HCT116 (cell line): Measurements from ENCODE around the gene RIMS4. TPM values are rescaled to one million over a fixed set of nuclear protein-coding genes. Genes with fewer than 3 reads are reported as not detected.

Experiments used
- ATAC-seq: fragments of 200-7000 bp; cut with Tn5 transposase; 2 replicates; pipeline ENCODE4 v1.9.1; 2020; ENCODE audit warnings: mild to moderate bottlenecking, moderate library complexity
- BruUV-seq: library from RNA; stranded (reverse); fragments of 400-500 nt; replicated peaks from 2 replicates; lab custom pipeline; 2021; lab: Mats Ljungman, UMichigan
- CTCF ChIA-PET: fragments of 300-600 bp; sonication (Branson Sonifier 250); formaldehyde crosslinking; loops from one replicate; lab custom pipeline; 2021; ENCODE audit warnings: antibody characterized with exemption; lab: Charles Lee
- POLR2A ChIA-PET: fragments of 300-600, 350-600 bp; sonication (Branson Sonifier 250); formaldehyde crosslinking; loops from one replicate; lab custom pipeline; 2021; ENCODE audit warnings: antibody characterized with exemption; lab: Charles Lee
- RAD21 ChIA-PET, 2 experiments: fragments of 300-600 bp; sonication (Branson Sonifier 250); formaldehyde crosslinking; loops; one replicate each; lab custom pipeline; 2023; ENCODE audit warnings: low total read pairs in 2 of 2; ENCODE audit not compliant: uncharacterized antibody in 2 of 2, unreplicated experiment in 2 of 2, low non-redundant PET in 1 of 2; lab: Charles Lee
- DNase-seq: peaks from one replicate; pipeline ENCODE4 v3.0.0-alpha.2; 2010; ENCODE audit warnings: low read depth, low spot score
- H2AFZ ChIP-seq: fragments of 200-600 bp; shearing (Covaris generic), sonication (generic); 2 replicates; pipeline ENCODE4 v1.6.1; 2017; ENCODE audit warnings: low read depth, mixed run types, mixed read lengths, antibody characterized with exemption, low read length; ENCODE audit not compliant: poor library complexity, severe bottlenecking
- H3K27ac ChIP-seq: 2 replicates; pipeline ENCODE4 v1.5.1; 2012; ENCODE audit warnings: low read depth, low read length
- H3K27me3 ChIP-seq: fragments of 200-600 bp; sonication (generic); 2 replicates; pipeline ENCODE4 v1.6.1; 2016; ENCODE audit warnings: mixed run types, low read length, mixed read lengths; ENCODE audit not compliant: insufficient read depth
- H3K36me3 ChIP-seq, 2 experiments: fragments of 200-500 bp in 1 of 2; fragments of 200-600 bp in 1 of 2; sonication (Bioruptor generic) in 1 of 2; sonication (generic) in 1 of 2; 2 replicates each; pipeline versions ENCODE4 v1.5.1 to v1.6.1; 2014 to 2016; ENCODE audit warnings: low read length in 2 of 2, inconsistent platforms in 1 of 2, mixed read lengths in 1 of 2, mixed run types in 1 of 2; ENCODE audit not compliant: insufficient read depth in 2 of 2, control insufficient read depth in 1 of 2
- H3K4me1 ChIP-seq, 2 experiments: fragments of 200-600 bp in 1 of 2; sonication (generic) in 1 of 2; 2 replicates each; pipeline versions ENCODE4 v1.5.1 to v1.6.1; 2012 to 2017; ENCODE audit warnings: low read length in 2 of 2, inconsistent platforms in 1 of 2, mild to moderate bottlenecking in 1 of 2, mixed read lengths in 1 of 2, mixed run types in 1 of 2, moderate library complexity in 1 of 2; ENCODE audit not compliant: insufficient read depth in 2 of 2, control insufficient read depth in 1 of 2
- H3K4me2 ChIP-seq: fragments of 200-600 bp; sonication (generic); 2 replicates; pipeline ENCODE4 v1.6.1; 2017; ENCODE audit warnings: mixed run types, low read length, mixed read lengths
- H3K4me3 ChIP-seq, 2 experiments: fragments of 200-600 bp in 1 of 2; sonication (generic) in 1 of 2; replicated peaks in 1 of 2; 2 replicates each; pipeline ENCODE4 v1.5.1; 2011 to 2016; ENCODE audit warnings: low read length in 2 of 2, control low read depth in 1 of 2, low read depth in 1 of 2, mild to moderate bottlenecking in 1 of 2, mixed read lengths in 1 of 2, mixed run types in 1 of 2
- H3K79me2 ChIP-seq: fragments of 200-600 bp; sonication (generic); 2 replicates; pipeline ENCODE4 v1.6.1; 2017; ENCODE audit warnings: mild to moderate bottlenecking, mixed run types, low read length, moderate library complexity, mixed read lengths; ENCODE audit not compliant: insufficient read depth
- H3K9ac ChIP-seq: fragments of 200-600 bp; sonication (generic); 2 replicates; pipeline ENCODE4 v1.6.1; 2016; ENCODE audit warnings: low read length, mixed read lengths
- H3K9me2 ChIP-seq: fragments of 200-600 bp; sonication (generic), shearing (Covaris generic); 2 replicates; pipeline ENCODE4 v1.6.1; 2017; ENCODE audit warnings: mixed run types, mild to moderate bottlenecking, moderate library complexity; ENCODE audit not compliant: insufficient read depth
- H3K9me3 ChIP-seq, 2 experiments: fragments of 200-500 bp in 1 of 2; fragments of 200-600 bp in 1 of 2; sonication (Bioruptor generic) in 1 of 2; sonication (generic) in 1 of 2; 2 replicates each; pipeline ENCODE4 v1.6.1; 2014 to 2017; ENCODE audit warnings: low read length in 2 of 2, mixed read lengths in 2 of 2, inconsistent platforms in 1 of 2, low read depth in 1 of 2, mild to moderate bottlenecking in 1 of 2, mixed run types in 1 of 2, moderate library complexity in 1 of 2; ENCODE audit not compliant: control insufficient read depth in 1 of 2, insufficient read depth in 1 of 2
- H4K20me1 ChIP-seq: fragments of 200-600 bp; sonication (generic), shearing (Covaris generic); 2 replicates; pipeline ENCODE4 v1.6.1; 2017; ENCODE audit warnings: mixed run types, mild to moderate bottlenecking, moderate library complexity; ENCODE audit not compliant: insufficient read depth
- CBX3 ChIP-seq: IDR thresholded peaks from 2 replicates; pipeline ENCODE4 v1.6.1; 2012; ENCODE audit warnings: low read depth
- CEBPB ChIP-seq: IDR thresholded peaks from 2 replicates; pipeline ENCODE4 v1.6.1; 2012; ENCODE audit warnings: low read depth
- EZH2 ChIP-seq: fragments of 200-600 bp; sonication (generic); IDR thresholded peaks from 2 replicates; pipeline ENCODE4 v1.6.1; 2017; ENCODE audit warnings: antibody characterized with exemption, mixed run types
- EZH2phosphoT487 ChIP-seq: fragments of 200-600 bp; IDR thresholded peaks from 2 replicates; pipeline ENCODE4 v1.6.1; 2018; ENCODE audit warnings: antibody characterized with exemption, borderline replicate concordance
- FOSL1 ChIP-seq: IDR thresholded peaks from 2 replicates; pipeline ENCODE4 v1.6.1; 2012; ENCODE audit warnings: low read depth
- JUND ChIP-seq: IDR thresholded peaks from 2 replicates; pipeline ENCODE4 v1.6.1; 2012
- POLR2A ChIP-seq: IDR thresholded peaks from 2 replicates; pipeline ENCODE4 v1.7.0; 2011; ENCODE audit warnings: borderline replicate concordance; ENCODE audit not compliant: insufficient read depth, insufficient read length; ENCODE audit errors: extremely low read depth
- POLR2AphosphoS5 ChIP-seq: IDR thresholded peaks from 2 replicates; pipeline ENCODE4 v1.6.1; 2011; ENCODE audit warnings: mild to moderate bottlenecking, low read depth, low read length, moderate library complexity
- SIN3A ChIP-seq: IDR thresholded peaks from 2 replicates; pipeline ENCODE4 v1.6.1; 2012; ENCODE audit warnings: low read depth
- SP1 ChIP-seq: IDR thresholded peaks from 2 replicates; pipeline ENCODE4 v1.6.1; 2012; ENCODE audit warnings: low read depth
- SRF ChIP-seq: IDR thresholded peaks from 2 replicates; pipeline ENCODE4 v1.6.1; 2012; ENCODE audit warnings: low read depth
- TCF7L2 ChIP-seq: IDR thresholded peaks from 2 replicates; pipeline ENCODE4 v1.7.0; 2011; ENCODE audit warnings: borderline replicate concordance, inconsistent platforms; ENCODE audit not compliant: insufficient read depth, insufficient read length; ENCODE audit errors: extremely low read depth
- YY1 ChIP-seq: IDR thresholded peaks from 2 replicates; pipeline ENCODE4 v1.6.1; 2011; ENCODE audit warnings: low read length, low read depth, moderate library complexity, mild to moderate bottlenecking; ENCODE audit not compliant: insufficient replicate concordance; ENCODE audit errors: extremely low read depth
- intact Hi-C: fragments of 100-400 bp; cut with micrococcal nuclease; formaldehyde crosslinking; loops from 2 replicates; pipeline ENCODE4 v1.10.0; 2022
- total RNA-seq: library from RNA; stranded (reverse); gene quantifications from one replicate; pipeline ENCODE4 v1.2.1, GENCODE V29; 2021; ENCODE audit not compliant: unreplicated experiment
- TF ChIP-seq, protein P1 (sequence below): IDR thresholded peaks from 2 replicates; pipeline ENCODE4 v1.6.1; 2011; ENCODE audit warnings: mild to moderate bottlenecking, low read length, moderate library complexity; ENCODE audit not compliant: insufficient replicate concordance; ENCODE audit errors: extremely low read depth
- TF ChIP-seq, protein P2 (sequence below), 3 experiments: fragments of 200-600 bp in 1 of 3; sonication (generic) in 1 of 3; IDR thresholded peaks in 2 of 3; conservative IDR thresholded peaks in 1 of 3; 2 replicates each; pipeline ENCODE4 v1.5.1; 2012 to 2017; ENCODE audit warnings: low read depth in 2 of 3, low read length in 2 of 3, antibody characterized with exemption in 1 of 3, borderline replicate concordance in 1 of 3, control low read depth in 1 of 3, mild to moderate bottlenecking in 1 of 3, mixed read lengths in 1 of 3, mixed run types in 1 of 3, moderate library complexity in 1 of 3; ENCODE audit not compliant: insufficient read depth in 1 of 3
- TF ChIP-seq, protein P3 (sequence below): IDR thresholded peaks from 2 replicates; pipeline ENCODE4 v1.6.1; 2012

Gene RIMS4
- total RNA-seq, 1 experiment from 2014 or later = 0.05 TPM

DNA sequence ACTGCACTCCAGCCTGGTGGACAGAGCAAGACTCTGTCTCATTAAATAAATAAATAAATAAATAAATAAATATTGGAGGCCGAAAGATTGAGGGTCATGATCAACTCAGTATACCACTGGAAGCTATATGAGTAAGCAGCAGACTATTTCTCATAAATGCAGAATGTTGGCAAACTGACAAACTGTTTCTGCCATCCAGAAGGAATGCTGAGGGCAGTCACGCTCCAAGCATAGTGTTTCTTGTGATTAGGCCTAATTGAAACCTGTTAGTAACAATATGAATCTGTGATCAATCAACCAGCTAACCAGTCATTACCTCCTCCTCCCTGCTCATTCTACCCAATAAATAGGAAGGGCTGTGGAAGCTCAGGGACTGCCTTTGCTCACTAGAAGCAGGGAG, 79.9 kb downstream of the RIMS4 start (continued):
- peak; percentile 70; the same call in 1 of the 2 replicates for TF ChIP-seq FOSL1
- TF ChIP-seq POLR2A = no peak
- TF ChIP-seq YY1 = no peak
- TF ChIP-seq, protein P1, sequence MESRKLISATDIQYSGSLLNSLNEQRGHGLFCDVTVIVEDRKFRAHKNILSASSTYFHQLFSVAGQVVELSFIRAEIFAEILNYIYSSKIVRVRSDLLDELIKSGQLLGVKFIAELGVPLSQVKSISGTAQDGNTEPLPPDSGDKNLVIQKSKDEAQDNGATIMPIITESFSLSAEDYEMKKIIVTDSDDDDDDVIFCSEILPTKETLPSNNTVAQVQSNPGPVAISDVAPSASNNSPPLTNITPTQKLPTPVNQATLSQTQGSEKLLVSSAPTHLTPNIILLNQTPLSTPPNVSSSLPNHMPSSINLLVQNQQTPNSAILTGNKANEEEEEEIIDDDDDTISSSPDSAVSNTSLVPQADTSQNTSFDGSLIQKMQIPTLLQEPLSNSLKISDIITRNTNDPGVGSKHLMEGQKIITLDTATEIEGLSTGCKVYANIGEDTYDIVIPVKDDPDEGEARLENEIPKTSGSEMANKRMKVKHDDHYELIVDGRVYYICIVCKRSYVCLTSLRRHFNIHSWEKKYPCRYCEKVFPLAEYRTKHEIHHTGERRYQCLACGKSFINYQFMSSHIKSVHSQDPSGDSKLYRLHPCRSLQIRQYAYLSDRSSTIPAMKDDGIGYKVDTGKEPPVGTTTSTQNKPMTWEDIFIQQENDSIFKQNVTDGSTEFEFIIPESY = no peak
- TF ChIP-seq EZH2 = no peak
- TF ChIP-seq SIN3A = no peak
- 0 out of 2 replicates have a peak, but pooled peaks have one; percentile 48 for TF ChIP-seq CBX3

DNA sequence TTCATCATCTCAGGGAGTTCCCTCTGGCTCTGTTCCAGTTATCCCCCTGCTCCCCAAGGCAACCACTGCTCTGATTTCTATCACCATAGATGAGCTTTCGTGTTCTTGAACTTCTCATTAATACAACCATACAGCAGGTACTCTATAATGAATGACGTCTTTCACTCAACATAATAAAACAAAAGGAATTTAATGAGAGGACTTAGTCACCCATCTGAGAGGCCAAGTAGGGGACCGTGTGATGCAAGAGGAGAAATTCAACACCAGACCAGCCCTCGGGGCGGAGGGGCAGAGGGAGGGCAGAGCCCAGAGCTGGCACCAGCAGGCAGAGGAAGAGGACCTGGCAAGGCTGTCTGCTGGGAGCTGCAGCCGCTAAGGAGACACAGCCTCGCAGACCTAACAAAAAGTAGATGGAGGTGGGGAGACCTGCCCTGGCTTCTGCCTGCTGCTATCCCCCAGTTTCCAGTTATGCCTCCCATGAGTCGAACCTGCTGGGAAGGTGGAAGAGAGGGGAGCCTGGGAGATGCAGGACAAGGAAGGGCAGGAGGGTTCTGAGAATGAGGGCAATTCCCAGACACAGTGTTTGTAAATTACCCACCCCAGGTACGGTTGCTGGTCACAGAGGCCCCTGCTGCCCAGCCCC, 81.4 kb downstream of the RIMS4 start:
- no peaks in the 10 kb centered on the region for H4K20me1 ChIP-seq
- TF ChIP-seq TCF7L2 = peak; percentile 54
- peak; percentile 57 for TF ChIP-seq POLR2A
- no peak for TF ChIP-seq SRF
- TF ChIP-seq EZH2phosphoT487 = no peak
- TF ChIP-seq, protein P1 = peak; percentile 28
- TF ChIP-seq JUND = peak; percentile 66
- TF ChIP-seq CEBPB = peak; percentile 99
- TF ChIP-seq, protein P2, sequence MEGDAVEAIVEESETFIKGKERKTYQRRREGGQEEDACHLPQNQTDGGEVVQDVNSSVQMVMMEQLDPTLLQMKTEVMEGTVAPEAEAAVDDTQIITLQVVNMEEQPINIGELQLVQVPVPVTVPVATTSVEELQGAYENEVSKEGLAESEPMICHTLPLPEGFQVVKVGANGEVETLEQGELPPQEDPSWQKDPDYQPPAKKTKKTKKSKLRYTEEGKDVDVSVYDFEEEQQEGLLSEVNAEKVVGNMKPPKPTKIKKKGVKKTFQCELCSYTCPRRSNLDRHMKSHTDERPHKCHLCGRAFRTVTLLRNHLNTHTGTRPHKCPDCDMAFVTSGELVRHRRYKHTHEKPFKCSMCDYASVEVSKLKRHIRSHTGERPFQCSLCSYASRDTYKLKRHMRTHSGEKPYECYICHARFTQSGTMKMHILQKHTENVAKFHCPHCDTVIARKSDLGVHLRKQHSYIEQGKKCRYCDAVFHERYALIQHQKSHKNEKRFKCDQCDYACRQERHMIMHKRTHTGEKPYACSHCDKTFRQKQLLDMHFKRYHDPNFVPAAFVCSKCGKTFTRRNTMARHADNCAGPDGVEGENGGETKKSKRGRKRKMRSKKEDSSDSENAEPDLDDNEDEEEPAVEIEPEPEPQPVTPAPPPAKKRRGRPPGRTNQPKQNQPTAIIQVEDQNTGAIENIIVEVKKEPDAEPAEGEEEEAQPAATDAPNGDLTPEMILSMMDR (IDR thresholded peaks at IDR 0.05 in 2 of 3, conservative IDR thresholded peaks at IDR 0.05 in 1 of 3; ENCODE audit: borderline replicate concordance in 1 of 3, insufficient read depth in 1 of 3, low read depth in 2 of 3, low read length in 2 of 3) = no peak
- peak; percentile 86 for TF ChIP-seq SP1
- TF ChIP-seq POLR2AphosphoS5 = peak; percentile 78
- TF ChIP-seq YY1 = peak; percentile 45
- TF ChIP-seq, protein P3, sequence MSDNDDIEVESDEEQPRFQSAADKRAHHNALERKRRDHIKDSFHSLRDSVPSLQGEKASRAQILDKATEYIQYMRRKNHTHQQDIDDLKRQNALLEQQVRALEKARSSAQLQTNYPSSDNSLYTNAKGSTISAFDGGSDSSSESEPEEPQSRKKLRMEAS = peak; percentile 49; the same call in 1 of the 2 replicates
- TF ChIP-seq FOSL1 = peak; percentile 66
- BruUV-seq = no TSS peak
- peak overlapping the region; percentile 31 to 44 for H3K4me3 ChIP-seq
- H3K9me3 ChIP-seq = no peaks in the 10 kb centered on the region
- peak overlapping the region; percentile 44 for H2AFZ ChIP-seq
- ATAC-seq (peak; percentile 92), DNase-seq (peak; percentile 87)
- peak overlapping the region; percentile 55 for H3K27ac ChIP-seq
- H3K79me2 ChIP-seq = no peaks in the 10 kb centered on the region
- no peaks in the 10 kb centered on the region for H3K27me3 ChIP-seq
- H3K36me3 ChIP-seq = no peaks in the 10 kb centered on the region
- H3K9ac ChIP-seq = peak overlapping the region; percentile 36; the same call in 1 of the 2 replicates
- H3K4me1 ChIP-seq = peaks cover 32 to 42% of the 10 kb centered on the region in 2 experiments
- ChIA-PET POLR2A (interaction anchor here (0.9 to 2.1 kb wide), 6 partner anchors 8 to 47 kb away, joined by 3 to 10 read pairs (median 5); no protein-coding TSS in a partner anchor), RAD21 (no interaction called here), CTCF (interaction anchor here (1.0 to 7.3 kb wide), 2 partner anchors 40 to 44 kb away, joined by 3 to 160 read pairs; no protein-coding TSS in a partner anchor)
- H3K9me2 ChIP-seq = no peaks in the 10 kb centered on the region
- intact Hi-C loops = loop anchor here (5.0 kb wide), 1 partner anchor 517 kb away; the partner anchor contains the start of gene OSER1
- H3K4me2 ChIP-seq = peak overlapping the region; percentile 78
